GM21390 (cell line): ENCODE data around the gene USP40.

Experiments used
- ATAC-seq: cut with Tn5 transposase; IDR thresholded peaks from one replicate; pipeline ENCODE4 v1.9.1; 2021; ENCODE audit not compliant: unreplicated experiment

Gene USP40

GRCh38 chr2:233460726-233461441 is 105.7 kb downstream of the USP40 start:
- no peak for ATAC-seq

- ATAC-seq, result no peak
Observed at GRCh38 chr2:233459426-233459825, 107.2 kb downstream of the USP40 start.

GRCh38 chr2:233458826-233459225 is 107.8 kb downstream of the USP40 start:
- ATAC-seq, result no peak

- no peak for ATAC-seq
Observed at GRCh38 chr2:233458031-233458610, 108.5 kb downstream of the USP40 start.

- no peak for ATAC-seq
Observed at GRCh38 chr2:233457356-233457755, 109.2 kb downstream of the USP40 start.

- no peak for ATAC-seq
Observed at GRCh38 chr2:233456934-233457333, 109.6 kb downstream of the USP40 start.

GRCh38 chr2:233456111-233456510 is 110.5 kb downstream of the USP40 start:
- ATAC-seq, result no peak

- ATAC-seq, result no peak
Observed at GRCh38 chr2:233455491-233455890, 111.1 kb downstream of the USP40 start.

- no peak for ATAC-seq
Observed at GRCh38 chr2:233455006-233455405, 111.6 kb downstream of the USP40 start.

- no peak for ATAC-seq
Observed at GRCh38 chr2:233453916-233454315, 112.7 kb downstream of the USP40 start.

- ATAC-seq, result no peak
Observed at GRCh38 chr2:233453111-233453915, 113.3 kb downstream of the USP40 start.

- ATAC-seq, result no peak
Observed at GRCh38 chr2:233451950-233452349, 114.6 kb downstream of the USP40 start.

- no peak for ATAC-seq
Observed at GRCh38 chr2:233450864-233451575, 115.6 kb downstream of the USP40 start.

GRCh38 chr2:233449921-233450863 is 116.4 kb downstream of the USP40 start:
- no peak for ATAC-seq

- ATAC-seq, result no peak
Observed at GRCh38 chr2:233449081-233449901, 117.3 kb downstream of the USP40 start.

GRCh38 chr2:233448575-233448974 is 118.0 kb downstream of the USP40 start:
- no peak for ATAC-seq

GRCh38 chr2:233448220-233448559 is 118.4 kb downstream of the USP40 start:
- ATAC-seq, result no peak

GRCh38 chr2:233447506-233448219 is 118.9 kb downstream of the USP40 start:
- ATAC-seq, result no peak
